M059J (cell line): ENCODE data around the gene SLC35E2B. TPM values are rescaled to one million over a fixed set of nuclear protein-coding genes. Genes with fewer than 3 reads are reported as not detected.
A peak's percentile ranks its signal among the peaks of the same experiment; 100 is the strongest.
"Not testable (repeated sequence)": the region's sequence is repeated elsewhere in the genome, so short reads cannot be mapped to it uniquely, and the experiment has no call there.

Source experiments
- DNase-seq: peaks from one replicate; pipeline ENCODE4 v3.0.0-alpha.2; 2012; ENCODE audit warnings: low read depth
- total RNA-seq: library from RNA; depleted of rRNA; stranded (reverse); fragments of >200 nt; shearing (Covaris generic); gene quantifications from 2 replicates; pipeline ENCODE4 v1.2.3, GENCODE V29; 2014

SLC35E2B gene
- total RNA-seq, 1 experiment from 2014 or later, result 25.5 TPM

DNA sequence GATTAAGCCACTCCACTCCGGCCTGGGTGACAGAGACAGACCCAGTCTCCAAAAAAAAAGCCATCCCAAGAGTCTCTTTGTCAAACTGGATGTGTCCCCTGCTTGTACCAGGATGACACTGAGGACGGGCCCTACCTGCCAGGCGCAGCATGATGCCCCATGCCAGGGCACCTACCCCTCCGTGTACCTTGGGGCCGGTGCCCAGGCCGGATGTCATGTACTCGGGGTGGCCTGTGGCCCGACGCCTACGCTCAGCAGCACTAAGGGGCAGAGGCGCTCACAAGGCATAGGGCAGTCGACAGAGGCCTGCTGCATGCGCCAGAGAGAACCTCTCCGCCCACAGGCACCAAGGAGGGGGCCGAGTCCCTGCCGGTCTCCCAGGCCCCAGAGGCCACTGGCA is 53.2 kb downstream of the SLC35E2B start:
- not testable (repeated sequence) for DNase-seq

DNA sequence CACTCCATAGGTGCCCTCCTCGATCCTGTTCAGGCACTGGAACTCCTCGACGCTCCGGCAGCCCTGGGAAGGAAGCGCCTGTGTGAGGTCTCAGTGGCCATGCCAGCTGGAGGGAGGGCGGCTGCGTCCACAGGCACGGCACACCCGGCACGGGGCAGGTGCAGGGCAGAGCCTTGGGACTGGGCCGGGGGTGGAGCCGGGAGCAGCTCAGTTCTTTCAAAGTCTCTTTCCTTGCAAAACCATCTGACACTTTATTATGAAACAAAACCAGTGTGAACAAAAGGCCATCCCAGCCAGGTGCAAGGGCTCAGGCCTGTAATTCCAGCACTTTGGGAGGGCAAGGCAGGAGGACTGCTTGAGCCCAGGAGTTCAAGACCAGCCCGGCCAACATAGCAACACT is 54.1 kb downstream of the SLC35E2B start:
- DNase-seq, result not testable (repeated sequence)

GRCh38 chr1:1637479-1637875 is 55.1 kb downstream of the SLC35E2B start:
- DNase-seq, result not testable (repeated sequence)

GRCh38 chr1:1636621-1637478 is 55.7 kb downstream of the SLC35E2B start:
- not testable (repeated sequence) for DNase-seq

DNA sequence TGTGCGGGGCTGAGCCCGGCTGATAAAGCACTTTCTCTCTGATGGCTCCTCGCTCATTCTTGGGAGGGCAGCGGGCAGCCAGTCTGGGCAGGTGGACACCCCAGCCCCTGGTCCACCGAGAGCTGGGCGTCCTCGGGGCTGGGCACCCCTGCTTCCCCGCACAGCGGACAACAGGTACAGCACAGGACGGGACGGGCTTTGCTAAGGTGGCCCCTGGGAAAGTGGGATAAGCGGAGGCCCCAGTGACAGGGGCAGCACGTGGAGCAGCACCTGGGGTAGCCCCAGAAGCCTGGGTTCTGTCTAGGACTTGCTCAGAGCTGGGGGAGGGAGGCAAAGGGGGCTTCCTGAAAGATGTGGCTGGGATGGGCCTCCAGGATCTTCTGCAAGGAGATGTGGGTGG is 58.0 kb downstream of the SLC35E2B start:
- DNase-seq, result not testable (repeated sequence)

DNA sequence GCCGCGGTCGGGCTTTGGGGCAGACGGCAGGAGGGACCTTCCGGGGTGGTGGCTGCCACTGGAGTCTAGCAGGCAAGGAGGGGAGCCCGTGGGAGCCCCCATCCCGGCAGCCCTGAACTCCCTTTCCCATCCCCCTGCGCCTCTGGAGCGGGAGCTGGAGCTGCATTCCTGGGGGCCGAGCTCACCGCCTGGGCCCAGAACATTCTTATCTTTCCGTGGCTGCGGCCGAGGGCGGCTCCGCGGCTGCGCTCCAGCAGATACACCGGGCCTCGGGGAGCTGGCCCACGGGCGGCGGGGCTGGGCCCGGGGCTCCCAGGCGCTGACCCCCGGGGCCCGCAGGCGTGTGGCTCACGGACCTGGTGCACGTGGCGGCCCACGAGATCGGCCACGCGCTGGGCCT is 59.2 kb downstream of the SLC35E2B start:
- not testable (repeated sequence) for DNase-seq

DNA sequence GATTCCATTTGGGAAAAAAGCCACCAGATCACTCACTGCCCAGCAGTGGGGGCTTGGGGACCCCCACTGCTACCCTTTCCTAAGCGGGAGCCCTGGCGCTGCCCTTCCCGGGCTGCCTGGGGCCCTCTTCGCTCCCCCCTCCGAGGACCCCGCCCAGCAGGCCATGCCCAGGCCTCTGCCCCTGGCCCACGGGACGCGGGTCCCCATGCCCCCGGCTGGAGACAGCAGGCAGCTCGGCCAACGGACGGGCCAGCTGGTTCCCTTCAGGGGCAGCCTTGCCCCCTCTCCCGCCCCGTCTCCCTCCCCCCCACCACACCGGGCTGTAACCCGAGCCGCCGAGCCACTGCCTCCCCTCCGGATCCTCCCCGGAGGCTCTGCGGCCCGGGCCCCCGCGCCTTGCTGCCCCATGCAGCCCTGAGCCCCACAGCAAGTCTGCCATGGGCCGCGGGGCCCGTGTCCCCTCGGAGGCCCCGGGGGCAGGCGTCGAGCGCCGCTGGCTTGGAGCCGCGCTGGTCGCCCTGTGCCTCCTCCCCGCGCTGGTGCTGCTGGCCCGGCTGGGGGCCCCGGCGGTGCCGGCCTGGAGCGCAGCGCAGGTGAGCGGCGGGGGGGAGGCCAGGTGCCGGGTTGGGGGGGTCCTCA is 60.7 kb downstream of the SLC35E2B start, which contains the start of gene MMP23B:
TSS of gene MMP23B (plus strand) at position 392 of the 639 bp plus-strand sequence. CDS start at position 438, 46 bp downstream.
- DNase-seq, result no peak

- DNase-seq, result no peak
Measured at GRCh38 chr1:1630965-1631781, 61.4 kb downstream of the SLC35E2B start.

GRCh38 chr1:1630191-1630964 is 62.2 kb downstream of the SLC35E2B start:
- no peak for DNase-seq

- no peak for DNase-seq
Measured at GRCh38 chr1:1629430-1630190, 63.0 kb downstream of the SLC35E2B start.

- peak; percentile 30 for DNase-seq
Measured at GRCh38 chr1:1628754-1629429, 63.7 kb downstream of the SLC35E2B start.

DNA sequence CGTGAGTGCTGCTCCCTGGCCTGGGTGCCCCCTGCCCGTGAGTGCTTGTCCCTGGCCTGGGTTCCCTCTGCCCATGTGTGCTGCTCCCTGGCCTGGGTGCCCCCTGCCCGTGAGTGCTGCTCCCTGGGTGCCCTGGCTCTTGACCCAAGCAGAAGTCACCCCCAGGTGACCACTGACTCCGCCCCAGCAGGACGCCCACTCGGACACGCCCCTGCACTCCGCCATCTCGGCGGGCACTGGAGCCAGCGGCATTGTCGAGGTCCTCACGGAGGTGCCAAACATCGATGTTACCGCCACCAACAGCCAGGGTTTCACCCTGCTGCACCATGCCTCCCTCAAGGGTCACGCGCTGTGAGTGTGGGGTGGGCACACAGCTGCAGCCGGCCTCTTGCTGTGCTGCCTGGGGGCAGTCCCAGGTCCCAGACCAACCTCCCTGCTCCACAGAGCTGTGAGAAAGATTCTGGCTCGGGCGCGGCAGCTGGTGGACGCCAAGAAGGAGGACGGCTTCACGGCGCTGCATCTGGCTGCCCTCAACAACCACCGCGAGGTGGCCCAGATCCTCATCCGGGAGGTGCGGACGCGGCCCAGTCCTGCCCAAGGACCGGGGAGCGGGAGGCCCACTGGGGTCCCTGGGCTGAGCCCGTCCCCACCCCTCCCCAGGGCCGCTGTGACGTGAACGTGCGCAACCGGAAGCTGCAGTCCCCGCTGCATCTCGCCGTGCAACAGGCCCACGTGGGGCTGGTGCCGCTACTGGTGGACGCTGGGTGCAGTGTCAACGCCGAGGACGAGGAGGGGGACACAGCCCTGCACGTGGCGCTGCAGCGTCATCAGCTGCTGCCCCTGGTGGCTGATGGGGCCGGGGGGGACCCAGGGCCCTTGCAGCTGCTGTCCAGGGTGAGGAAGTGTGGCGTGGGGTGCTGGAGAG is 64.5 kb downstream of the SLC35E2B start:
- no peak for DNase-seq

- no peak for DNase-seq
Measured at GRCh38 chr1:1627261-1627828, 65.2 kb downstream of the SLC35E2B start.

DNA sequence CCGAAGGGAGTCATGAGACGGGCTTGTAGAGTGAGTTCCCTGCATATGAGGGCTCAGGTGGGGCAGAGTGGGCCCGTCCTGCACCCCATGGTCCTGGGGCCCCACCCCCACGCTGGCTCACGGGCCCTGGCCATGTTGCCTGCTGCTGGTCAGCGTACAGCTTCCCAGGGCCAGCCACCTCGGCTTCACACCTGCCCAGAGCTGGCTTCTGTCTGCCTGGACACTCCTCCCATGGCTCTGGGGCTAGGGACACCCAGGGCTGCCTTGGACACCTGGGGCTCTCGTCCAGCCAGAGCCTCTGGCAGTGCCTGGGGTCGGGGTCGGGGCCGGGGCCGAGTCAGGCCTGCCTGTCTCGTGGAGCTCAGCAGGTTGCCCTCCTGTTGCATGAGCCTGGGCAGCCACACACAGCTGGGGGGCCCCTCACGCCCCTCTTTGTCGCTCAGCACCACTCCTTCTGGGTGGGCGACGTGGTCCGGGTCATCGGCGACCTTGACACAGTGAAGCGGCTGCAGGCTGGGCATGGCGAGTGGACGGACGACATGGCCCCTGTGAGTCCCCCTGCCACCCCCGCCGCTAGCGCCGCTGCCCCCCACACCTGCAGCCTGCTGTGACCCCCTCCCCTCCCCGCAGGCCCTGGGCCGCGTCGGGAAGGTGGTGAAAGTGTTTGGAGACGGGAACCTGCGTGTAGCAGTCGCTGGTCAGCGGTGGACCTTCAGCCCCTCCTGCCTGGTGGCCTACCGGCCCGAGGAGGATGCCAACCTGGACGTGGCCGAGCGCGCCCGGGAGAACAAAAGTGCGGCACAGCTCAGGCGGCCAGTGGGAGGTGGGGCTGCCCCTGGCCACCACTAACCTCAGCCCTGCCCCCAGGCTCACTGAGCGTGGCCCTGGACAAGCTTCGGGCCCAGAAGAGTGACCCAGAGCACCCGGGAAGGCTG is 66.1 kb downstream of the SLC35E2B start:
- DNase-seq, result no peak

DNA sequence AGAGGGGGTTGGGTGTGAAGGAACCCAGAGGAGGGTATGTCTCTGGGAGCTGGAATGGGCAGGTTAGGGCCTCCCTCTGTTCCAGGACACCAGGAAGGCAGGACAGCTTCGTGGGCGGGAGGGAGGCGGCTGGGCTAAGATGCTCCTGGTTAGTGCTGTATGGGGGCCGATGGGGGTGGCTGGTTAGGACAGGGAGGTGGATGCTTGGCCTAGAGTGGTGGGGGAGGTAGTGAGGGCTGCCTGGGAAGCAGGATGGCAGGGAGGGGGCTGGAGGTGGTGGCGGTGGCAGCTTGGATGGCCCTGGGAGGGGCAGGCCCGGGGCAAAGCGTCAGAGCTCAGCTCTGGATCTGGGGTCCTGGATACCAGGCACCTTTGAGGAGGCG is 66.8 kb downstream of the SLC35E2B start:
- DNase-seq, result no peak

DNA sequence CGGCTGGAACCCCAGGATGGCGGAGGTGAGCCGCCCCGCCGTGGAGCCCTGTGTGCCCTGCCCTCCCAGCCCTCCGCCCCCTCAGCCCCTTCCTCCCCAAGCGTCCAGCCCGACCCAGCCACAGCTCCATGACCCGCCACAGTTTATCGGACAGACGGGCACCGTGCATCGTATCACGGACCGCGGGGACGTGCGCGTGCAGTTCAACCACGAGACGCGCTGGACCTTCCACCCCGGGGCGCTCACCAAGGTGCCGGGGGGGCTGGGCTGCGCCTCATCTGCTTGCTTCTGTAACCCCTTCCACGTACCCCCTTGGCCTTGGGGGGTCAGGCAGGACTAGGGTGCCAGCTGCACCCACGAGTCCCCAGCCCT is 67.2 kb downstream of the SLC35E2B start:
- no peak for DNase-seq
